Measurements from ENCODE around the gene PAX2. TPM values are rescaled to one million over a fixed set of nuclear protein-coding genes. Genes with fewer than 3 reads are reported as not detected.

Gene PAX2
- total and polyA plus RNA-seq, 2 of the 8 experiments (the other 6 are each of a cell fraction or from before 2014, with no cell fraction given): 0.02 TPM; not detected in 1

- H3K56ac ChIP-seq (replicated peaks; ENCODE audit: insufficient read length, low read depth, low read length): no peak overlapping the region
- no peak overlapping the region for H3K4me3 ChIP-seq (ENCODE audit: extremely low read depth in 1 of 4, insufficient read depth in 2 of 4, low read depth in 3 of 4, low read length in 4 of 4)
- H3K14ac ChIP-seq (ENCODE audit: insufficient read length): no peak overlapping the region
- no peak overlapping the region for H2BK5ac ChIP-seq (ENCODE audit: low read depth, low read length)
- no peak overlapping the region for H2BK15ac ChIP-seq (ENCODE audit: low read length)
- H2BK12ac ChIP-seq (ENCODE audit: low read depth, low read length): no peak overlapping the region
- H4K5ac ChIP-seq (ENCODE audit: insufficient read length, low read depth, low read length): no peak overlapping the region
- no peak overlapping the region for H3K18ac ChIP-seq (ENCODE audit: extremely low read depth, low read length)
- no peaks in the 10 kb centered on the region for H3K23me2 ChIP-seq (ENCODE audit: low read depth, low read length)
- H3K9ac ChIP-seq (replicated peaks in 1 of 4; ENCODE audit: extremely low read depth in 1 of 4, low read depth in 3 of 4, low read length in 3 of 4): no peak overlapping the region
- H3K4me2 ChIP-seq (ENCODE audit: insufficient read depth in 1 of 2, low read depth in 2 of 2, low read length in 2 of 2): no peak overlapping the region
- H3K27ac ChIP-seq (ENCODE audit: low read depth, low read length): no peak overlapping the region
- H3K9me3 ChIP-seq (ENCODE audit: insufficient read depth in 2 of 2, low read depth in 1 of 2, low read length in 1 of 2): no peaks in the 10 kb centered on the region
- H3K79me1 ChIP-seq (ENCODE audit: low read depth, low read length): no peaks in the 10 kb centered on the region
- no peak overlapping the region for H2AFZ ChIP-seq (ENCODE audit: low read length)
- no peak overlapping the region for H2BK120ac ChIP-seq (replicated peaks; ENCODE audit: low read depth, low read length)
- no peak overlapping the region for H3K23ac ChIP-seq (ENCODE audit: insufficient read length)
- POLR2A ChIA-PET (ENCODE audit: partially characterized antibody): interaction anchor here (0.9 to 1.3 kb wide), 3 partner anchors 11 to 254 kb away, joined by 3 read pairs; no protein-coding TSS in a partner anchor
- CTCF ChIA-PET (ENCODE audit: partially characterized antibody): interaction anchor here (0.7 to 9.1 kb wide), 22 partner anchors 10 to 253 kb away, joined by 3 to 98 read pairs (median 4); no protein-coding TSS in a partner anchor
- H4K91ac ChIP-seq (replicated peaks; ENCODE audit: insufficient read length, low read length): no peak overlapping the region
- no peak overlapping the region for H2AK5ac ChIP-seq (ENCODE audit: low read depth, low read length)
- no peak overlapping the region for H2BK20ac ChIP-seq (ENCODE audit: low read length)
- no peak overlapping the region for H3K4ac ChIP-seq (replicated peaks; ENCODE audit: insufficient read length, low read depth, low read length)
- DNase-seq (ENCODE audit: low read depth in 1 of 2, low spot score in 2 of 2) (no peak), FAIRE-seq (no peak)
- peaks cover 0 to 5% (median 1%) of the 10 kb centered on the region in 4 experiments; a peak in 1 of 7 replicates for H3K4me1 ChIP-seq (replicated peaks in 1 of 4; ENCODE audit: control insufficient read depth in 3 of 4, insufficient read depth in 4 of 4, low read length in 3 of 4)
- H3K36me3 ChIP-seq (ENCODE audit: control insufficient read depth in 2 of 4, insufficient read depth in 4 of 4, low read length in 3 of 4): no peaks in the 10 kb centered on the region
- peaks cover 0 to 2% of the 10 kb centered on the region in 2 experiments for H4K20me1 ChIP-seq (replicated peaks in 1 of 2; ENCODE audit: control insufficient read depth in 1 of 2, insufficient read depth in 2 of 2, low read length in 2 of 2)
- no peaks in the 10 kb centered on the region for H3K79me2 ChIP-seq (ENCODE audit: control insufficient read depth in 1 of 2, insufficient read depth in 2 of 2, low read length in 2 of 2)
- no peak overlapping the region for H4K8ac ChIP-seq (ENCODE audit: extremely low read depth, insufficient read depth, low read length)
- 79% methylated on average over 3 of the region's 3 CpGs; no CpG with 5 or more reads in 1 of the 2 experiments for WGBS, 2 experiments (ENCODE audit: extremely low coverage in 1 of 2, insufficient coverage in 1 of 2, insufficient read length in 1 of 2, insufficient replicate concordance in 2 of 2, low coverage in 1 of 2, low lambda C conversion rate in 2 of 2, missing lambda C conversion rate in 1 of 2)
- H3K27me3 ChIP-seq (replicated peaks in 1 of 4; ENCODE audit: control insufficient read depth in 3 of 4, extremely low read depth in 1 of 4, insufficient read depth in 3 of 4, low read length in 3 of 4): peaks cover 0 to 17% (median 5%) of the 10 kb centered on the region in 4 experiments; a peak in 4 of 7 replicates
- TF ChIP-seq TAF7 (optimal IDR thresholded peaks at IDR 0.05; ENCODE audit: borderline replicate concordance, low read depth, low read length) (no peak), KDM1A (IDR thresholded peaks at IDR 0.05; ENCODE audit: borderline replicate concordance, low read length) (no peak), ZNF274 (IDR thresholded peaks at IDR 0.05; ENCODE audit: borderline replicate concordance, extremely low read depth, low read length) (no peak), USF2 (IDR thresholded peaks at IDR 0.05; ENCODE audit: low read length) (no peak), SIX5 (IDR thresholded peaks at IDR 0.05; ENCODE audit: low read depth, low read length) (no peak), CEBPB (IDR thresholded peaks at IDR 0.05; ENCODE audit: low read depth, low read length) (no peak), SP4 (IDR thresholded peaks at IDR 0.05; ENCODE audit: low read length) (no peak), SAP30 (IDR thresholded peaks at IDR 0.05; ENCODE audit: insufficient read depth, insufficient replicate concordance, low read length) (no peak), ATF2 (IDR thresholded peaks at IDR 0.05; ENCODE audit: low read length) (no peak), JUND (IDR thresholded peaks at IDR 0.05; ENCODE audit: low read length) (no peak)
Measured at GRCh38 chr10:100814751-100815474, 69.5 kb downstream of the PAX2 start.

Data from H1 (cell line).